Neutrophil (primary cell): ENCODE data around the gene ALPL.
A peak's percentile ranks its signal among the peaks of the same experiment; 100 is the strongest.

Source experiments
- H3K27ac ChIP-seq: fragments of 200-600 bp; sonication (generic); 2 replicates; pipeline ENCODE4 v1.5.1; 2016; ENCODE audit warnings: mild to moderate bottlenecking, moderate library complexity
- H3K27me3 ChIP-seq: fragments of 200-600 bp; sonication (generic); 2 replicates; pipeline ENCODE4 v1.6.0; 2016; ENCODE audit warnings: mild to moderate bottlenecking
- H3K36me3 ChIP-seq: fragments of 200-600 bp; sonication (generic); 2 replicates; pipeline ENCODE4 v1.5.1; 2017
- H3K4me1 ChIP-seq, 2 experiments: fragments of 200-600 bp in 1 of 2; sonication (generic) in 1 of 2; 1 replicate in 1 of 2; 2 replicates in 1 of 2; pipeline versions ENCODE4 v1.5.1 to v1.6.1; 2013 to 2016; ENCODE audit warnings: low read depth in 1 of 2, low read length in 1 of 2, mild to moderate bottlenecking in 1 of 2, moderate library complexity in 1 of 2; ENCODE audit not compliant: control insufficient read depth in 1 of 2, insufficient read depth in 1 of 2
- H3K4me3 ChIP-seq, 2 experiments: fragments of 200-600 bp in 1 of 2; sonication (generic) in 1 of 2; 1 replicate in 1 of 2; 2 replicates in 1 of 2; pipeline ENCODE4 v1.5.1; 2013 to 2016; ENCODE audit warnings: low read depth in 1 of 2, low read length in 1 of 2, mild to moderate bottlenecking in 1 of 2, moderate library complexity in 1 of 2
- H3K9me3 ChIP-seq: fragments of 200-600 bp; sonication (generic); 2 replicates; pipeline ENCODE4 v1.5.1; 2016
- TF ChIP-seq, protein P1 (sequence below): fragments of 200-600 bp; sonication (generic); IDR thresholded peaks from 2 replicates; pipeline ENCODE4 v1.5.1; 2016; ENCODE audit warnings: antibody characterized with exemption

The ALPL gene

DNA sequence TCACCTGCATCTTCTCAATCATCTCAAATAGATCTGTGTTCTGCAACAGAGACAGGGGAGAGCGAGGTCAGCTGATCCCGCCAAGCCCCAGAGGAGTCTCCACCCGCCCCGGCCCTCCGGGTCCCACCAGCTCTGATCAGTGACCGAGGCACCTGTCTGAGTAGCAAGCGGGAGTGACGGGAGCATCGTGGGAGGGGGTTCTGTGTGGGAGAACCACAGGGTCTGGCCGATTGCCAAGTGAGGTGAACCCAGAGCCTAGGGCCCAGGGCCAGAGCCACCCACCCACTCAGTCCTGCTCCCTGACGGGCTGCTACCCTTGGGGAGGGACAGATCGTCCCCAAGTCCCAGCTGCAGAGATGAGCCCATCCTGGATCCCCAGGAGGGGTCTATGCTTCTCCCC is 110.8 kb downstream of the ALPL start:
- no peaks in the 10 kb centered on the region for H3K4me1 ChIP-seq
- peaks cover 70% of the 10 kb centered on the region for H3K27me3 ChIP-seq
- TF ChIP-seq, protein P1, sequence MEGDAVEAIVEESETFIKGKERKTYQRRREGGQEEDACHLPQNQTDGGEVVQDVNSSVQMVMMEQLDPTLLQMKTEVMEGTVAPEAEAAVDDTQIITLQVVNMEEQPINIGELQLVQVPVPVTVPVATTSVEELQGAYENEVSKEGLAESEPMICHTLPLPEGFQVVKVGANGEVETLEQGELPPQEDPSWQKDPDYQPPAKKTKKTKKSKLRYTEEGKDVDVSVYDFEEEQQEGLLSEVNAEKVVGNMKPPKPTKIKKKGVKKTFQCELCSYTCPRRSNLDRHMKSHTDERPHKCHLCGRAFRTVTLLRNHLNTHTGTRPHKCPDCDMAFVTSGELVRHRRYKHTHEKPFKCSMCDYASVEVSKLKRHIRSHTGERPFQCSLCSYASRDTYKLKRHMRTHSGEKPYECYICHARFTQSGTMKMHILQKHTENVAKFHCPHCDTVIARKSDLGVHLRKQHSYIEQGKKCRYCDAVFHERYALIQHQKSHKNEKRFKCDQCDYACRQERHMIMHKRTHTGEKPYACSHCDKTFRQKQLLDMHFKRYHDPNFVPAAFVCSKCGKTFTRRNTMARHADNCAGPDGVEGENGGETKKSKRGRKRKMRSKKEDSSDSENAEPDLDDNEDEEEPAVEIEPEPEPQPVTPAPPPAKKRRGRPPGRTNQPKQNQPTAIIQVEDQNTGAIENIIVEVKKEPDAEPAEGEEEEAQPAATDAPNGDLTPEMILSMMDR = no peak
- no peak overlapping the region for H3K4me3 ChIP-seq
- H3K36me3 ChIP-seq = no peaks in the 10 kb centered on the region
- H3K27ac ChIP-seq = no peak overlapping the region
- H3K9me3 ChIP-seq = no peaks in the 10 kb centered on the region

DNA sequence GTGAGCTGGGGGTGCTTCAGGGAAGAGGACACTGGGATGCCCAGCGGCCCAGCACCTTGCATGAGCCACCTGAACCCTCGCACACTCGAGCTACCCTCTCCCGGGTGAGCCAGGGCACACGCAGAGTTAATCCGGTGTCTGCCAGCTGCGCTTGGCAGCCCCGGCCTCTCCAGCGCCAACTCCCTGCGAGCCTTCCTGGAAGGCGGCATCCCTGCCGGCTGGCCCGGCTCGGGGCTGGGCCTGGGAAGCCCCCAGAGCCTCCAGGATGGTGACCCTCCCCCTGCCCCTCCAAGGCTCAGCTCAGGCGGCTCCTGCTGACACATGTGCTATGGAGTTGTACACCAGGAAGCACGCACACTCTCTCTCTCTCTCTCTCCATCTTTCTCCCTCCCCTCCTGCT is 111.3 kb downstream of the ALPL start:
- H3K9me3 ChIP-seq = no peaks in the 10 kb centered on the region
- H3K36me3 ChIP-seq = no peaks in the 10 kb centered on the region
- TF ChIP-seq, protein P1 = no peak
- H3K27me3 ChIP-seq = peaks cover 71% of the 10 kb centered on the region
- no peak overlapping the region for H3K27ac ChIP-seq
- no peaks in the 10 kb centered on the region for H3K4me1 ChIP-seq
- H3K4me3 ChIP-seq = no peak overlapping the region

DNA sequence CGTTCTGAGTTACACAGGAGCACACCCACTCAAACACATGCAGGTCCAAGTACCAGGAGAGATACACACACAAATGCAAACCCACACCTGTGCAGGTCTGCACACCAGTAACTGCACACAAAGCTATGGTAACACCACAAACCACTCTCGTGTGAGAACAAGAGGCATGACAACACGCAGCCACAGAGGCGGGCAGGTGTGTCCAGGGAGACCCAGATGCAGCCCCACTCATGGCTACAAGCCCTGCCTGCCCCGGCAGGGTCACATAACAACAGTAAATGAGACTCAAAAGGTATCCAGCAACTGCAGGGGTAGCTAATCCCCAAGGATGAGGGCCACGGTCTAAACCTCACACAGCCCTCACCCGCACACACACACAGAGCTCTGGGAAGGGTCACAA is 111.8 kb downstream of the ALPL start:
- Histone ChIP-seq H3K9me3 (no peaks in the 10 kb centered on the region), H3K27ac (no peak overlapping the region), H3K36me3 (no peaks in the 10 kb centered on the region), H3K27me3 (peaks cover 71% of the 10 kb centered on the region), H3K4me3 (no peak overlapping the region), H3K4me1 (no peaks in the 10 kb centered on the region)
- TF ChIP-seq, protein P1 = no peak

DNA sequence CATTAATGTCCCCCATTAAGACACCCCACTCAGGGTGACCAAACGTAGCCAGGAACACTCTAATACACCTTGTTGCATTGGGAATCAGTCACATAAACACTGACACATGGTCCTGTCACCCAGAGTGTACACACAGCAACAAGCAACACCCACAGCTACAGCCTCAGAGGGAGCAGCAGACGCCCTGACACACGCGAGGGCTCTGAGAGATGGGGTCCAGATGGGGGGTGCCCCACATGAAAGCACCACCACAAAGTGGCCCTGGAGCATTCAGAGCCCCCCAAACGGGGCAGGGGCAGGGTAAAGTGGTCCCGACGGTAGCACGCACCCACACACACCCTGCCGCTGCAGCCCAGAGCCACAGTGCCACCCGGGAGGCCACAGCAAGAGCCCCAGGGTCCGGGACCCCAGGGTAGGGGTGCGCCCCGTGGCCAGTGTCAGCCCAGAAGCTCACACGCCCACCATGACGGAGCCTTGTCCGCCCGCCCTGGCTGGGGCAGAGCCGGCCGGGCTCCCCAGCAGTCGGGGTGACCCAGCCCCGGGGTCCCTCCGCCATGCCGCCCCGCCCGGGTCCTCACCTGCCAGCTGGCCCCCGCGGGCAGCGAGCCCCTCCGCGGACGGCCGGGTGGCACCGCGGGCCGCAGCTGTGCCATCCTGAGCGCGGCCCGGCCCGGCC is 112.7 kb downstream of the ALPL start:
- no peak overlapping the region for H3K27ac ChIP-seq
- H3K4me3 ChIP-seq = peak overlapping the region in 1 of 2 experiments; percentile 23
- no peaks in the 10 kb centered on the region for H3K9me3 ChIP-seq
- H3K4me1 ChIP-seq = no peaks in the 10 kb centered on the region
- TF ChIP-seq, protein P1 = no peak
- peaks cover 68% of the 10 kb centered on the region for H3K27me3 ChIP-seq
- H3K36me3 ChIP-seq = no peaks in the 10 kb centered on the region

DNA sequence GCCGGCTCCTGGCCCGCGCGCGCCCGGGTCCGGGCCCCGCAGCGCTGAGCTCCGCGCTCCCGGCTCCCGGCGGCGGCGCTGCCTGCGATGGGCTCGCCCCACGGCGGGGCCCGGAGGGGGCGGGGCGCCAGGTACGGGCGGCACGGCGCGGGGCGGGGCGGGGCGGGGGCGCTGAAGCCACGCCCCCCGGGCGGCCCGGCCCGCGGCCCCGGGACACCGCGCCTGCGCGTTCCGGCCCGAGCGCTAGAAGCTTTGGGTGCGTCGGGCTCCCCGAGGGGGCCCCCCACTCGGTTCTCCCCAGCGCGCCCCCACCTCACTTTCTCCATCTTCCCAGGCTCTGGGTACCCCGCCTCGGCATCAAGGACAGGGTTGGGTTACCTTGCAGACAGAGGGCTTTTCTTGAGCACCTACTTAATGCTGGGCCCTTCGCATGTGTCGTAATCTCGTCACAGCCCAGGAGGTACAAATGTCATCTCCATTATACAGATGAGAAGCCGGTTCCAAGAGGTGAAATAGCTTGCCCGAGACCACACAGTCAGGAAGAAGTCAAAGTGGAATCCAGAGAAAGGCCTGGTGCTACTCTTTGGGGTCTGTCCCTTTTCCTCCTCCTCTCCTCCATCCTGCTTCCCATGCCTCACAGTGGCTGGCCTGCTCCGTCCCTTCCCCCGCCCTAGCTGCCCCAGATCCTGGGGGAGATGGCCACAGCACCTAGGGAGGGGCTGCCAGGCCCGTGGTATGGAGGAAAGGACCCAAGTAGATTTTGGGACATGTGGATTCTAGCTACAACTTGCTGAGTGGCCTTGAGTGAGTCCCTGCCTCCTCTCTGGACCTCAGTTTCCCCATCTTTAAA is 113.5 kb downstream of the ALPL start:
- Histone ChIP-seq H3K27me3 (peaks cover 68% of the 10 kb centered on the region), H3K9me3 (no peaks in the 10 kb centered on the region), H3K36me3 (no peaks in the 10 kb centered on the region), H3K4me3 (peak overlapping the region in 1 of 2 experiments; percentile 7), H3K27ac (no peak overlapping the region), H3K4me1 (no peaks in the 10 kb centered on the region)
- TF ChIP-seq, protein P1 = no peak
